Body of pancreas (tissue), 4 donors: ENCODE results near the gene MACF1. TPM values are rescaled to one million over a fixed set of nuclear protein-coding genes. Genes with fewer than 3 reads are reported as not detected.

Source experiments
- ATAC-seq: fragments of 150-250 bp; one replicate; pipeline ENCODE4 v1.9.1; 2016
- DNase-seq, 4 donors: peaks; one replicate each; pipeline ENCODE4 v3.0.0-alpha.2; 2019
- H3K27ac ChIP-seq, 4 donors: fragments of 200-600 bp; sonication (generic); 1 replicate in 3 of 4; 2 replicates in 1 of 4; pipeline versions ENCODE4 v1.5.1 to v1.6.1; 2016 to 2019; ENCODE audit warnings: mild to moderate bottlenecking in 1 of 4, mixed read lengths in 1 of 4, moderate library complexity in 1 of 4
- H3K27me3 ChIP-seq, 2 donors: fragments of 200-600 bp; sonication (generic); one replicate each; pipeline ENCODE4 v1.6.0; 2016; ENCODE audit warnings: mild to moderate bottlenecking in 1 of 2
- H3K36me3 ChIP-seq, 2 donors: fragments of 200-600 bp; sonication (generic); replicated peaks in 1 of 2; 2 replicates each; pipeline ENCODE4 v1.5.1; 2016; ENCODE audit warnings: low read depth in 2 of 2; ENCODE audit not compliant: insufficient read depth in 1 of 2
- H3K4me1 ChIP-seq: fragments of 200-600 bp; sonication (generic); one replicate; pipeline ENCODE4 v1.6.0; 2016
- H3K4me3 ChIP-seq, 2 donors: fragments of 200-600 bp; sonication (generic); 1 replicate in 1 of 2; 2 replicates in 1 of 2; pipeline ENCODE4 v1.5.1; 2016 to 2019
- H3K9me3 ChIP-seq, 3 donors: fragments of 200-600 bp; sonication (generic); 1 replicate in 2 of 3; 2 replicates in 1 of 3; pipeline ENCODE4 v1.5.1; 2016
- POLR2A ChIP-seq, 3 donors: fragments of 450-650 bp; IDR thresholded peaks; one replicate each; pipeline ENCODE4 v1.6.1; 2016; ENCODE audit warnings: antibody characterized with exemption in 3 of 3, mild to moderate bottlenecking in 2 of 3
- WGBS, 2 donors: methylation state at CpG; one replicate each; pipeline ENCODE4 v1.1.5; 2017; 5-methylcytosine and 5-hydroxymethylcytosine counted together
- intact Hi-C: fragments of 100-400 bp; cut with DNase I; formaldehyde crosslinking; loops from one replicate; pipeline ENCODE4 v1.15.1; 2023
- total RNA-seq, 2 donors: library from RNA; depleted of rRNA; stranded (reverse); fragments of >200 nt; gene quantifications; one replicate each; pipeline ENCODE4 v1.1.0, GENCODE V29; 2016
- TF ChIP-seq, protein P1 (sequence below), 7 experiments: fragments of 450-650 bp in 4 of 7; fragments of 200-600 bp in 3 of 7; sonication (generic) in 3 of 7; IDR thresholded peaks; one replicate each; pipeline ENCODE4 v1.5.1; 2016 to 2019; ENCODE audit warnings: antibody characterized with exemption in 7 of 7

The MACF1 gene
- total RNA-seq, 2 donors from 2014 or later = 144 to 190 TPM

DNA sequence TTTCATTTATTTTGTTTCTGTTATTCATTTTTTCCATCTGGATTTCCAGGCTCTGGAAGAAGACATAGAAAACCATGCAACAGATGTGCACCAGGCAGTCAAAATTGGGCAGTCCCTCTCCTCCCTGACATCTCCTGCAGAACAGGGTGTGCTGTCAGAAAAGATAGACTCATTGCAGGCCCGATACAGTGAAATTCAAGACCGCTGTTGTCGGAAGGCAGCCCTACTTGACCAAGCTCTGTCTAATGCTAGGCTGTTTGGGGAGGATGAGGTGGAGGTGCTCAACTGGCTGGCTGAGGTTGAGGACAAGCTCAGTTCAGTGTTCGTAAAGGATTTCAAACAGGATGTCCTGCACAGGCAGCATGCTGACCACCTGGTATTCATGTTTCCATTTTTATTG lies 223.4 kb downstream of the MACF1 start:
- no peak for ATAC-seq
- no peak overlapping the region for H3K4me3 ChIP-seq
- no peak for DNase-seq
- H3K4me1 ChIP-seq = no peaks in the 10 kb centered on the region
- peaks cover 12 to 18% of the 10 kb centered on the region in 2 donors for H3K36me3 ChIP-seq
- H3K27ac ChIP-seq = no peak overlapping the region
- H3K27me3 ChIP-seq = no peaks in the 10 kb centered on the region
- WGBS, 2 donors = 92 to 99% methylated on average over 4 of the region's 4 CpGs
- no peaks in the 10 kb centered on the region for H3K9me3 ChIP-seq
- intact Hi-C loops = no loop called here
- TF ChIP-seq, protein P1, sequence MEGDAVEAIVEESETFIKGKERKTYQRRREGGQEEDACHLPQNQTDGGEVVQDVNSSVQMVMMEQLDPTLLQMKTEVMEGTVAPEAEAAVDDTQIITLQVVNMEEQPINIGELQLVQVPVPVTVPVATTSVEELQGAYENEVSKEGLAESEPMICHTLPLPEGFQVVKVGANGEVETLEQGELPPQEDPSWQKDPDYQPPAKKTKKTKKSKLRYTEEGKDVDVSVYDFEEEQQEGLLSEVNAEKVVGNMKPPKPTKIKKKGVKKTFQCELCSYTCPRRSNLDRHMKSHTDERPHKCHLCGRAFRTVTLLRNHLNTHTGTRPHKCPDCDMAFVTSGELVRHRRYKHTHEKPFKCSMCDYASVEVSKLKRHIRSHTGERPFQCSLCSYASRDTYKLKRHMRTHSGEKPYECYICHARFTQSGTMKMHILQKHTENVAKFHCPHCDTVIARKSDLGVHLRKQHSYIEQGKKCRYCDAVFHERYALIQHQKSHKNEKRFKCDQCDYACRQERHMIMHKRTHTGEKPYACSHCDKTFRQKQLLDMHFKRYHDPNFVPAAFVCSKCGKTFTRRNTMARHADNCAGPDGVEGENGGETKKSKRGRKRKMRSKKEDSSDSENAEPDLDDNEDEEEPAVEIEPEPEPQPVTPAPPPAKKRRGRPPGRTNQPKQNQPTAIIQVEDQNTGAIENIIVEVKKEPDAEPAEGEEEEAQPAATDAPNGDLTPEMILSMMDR (IDR thresholded peaks at IDR 0.05) = no peak
- no peak for TF ChIP-seq POLR2A (IDR thresholded peaks at IDR 0.05)

- no peaks in the 10 kb centered on the region for H3K27me3 ChIP-seq
- DNase-seq (no peak), ATAC-seq (no peak)
- no peaks in the 10 kb centered on the region for H3K9me3 ChIP-seq
- no peak overlapping the region for H3K4me3 ChIP-seq
- peaks cover 20% of the 10 kb centered on the region for H3K4me1 ChIP-seq
- 93 to 95% methylated on average over 5 of the region's 5 CpGs for WGBS, 2 donors
- intact Hi-C loops = no loop called here
- TF ChIP-seq POLR2A (IDR thresholded peaks at IDR 0.05) = no peak
- TF ChIP-seq, protein P1 (IDR thresholded peaks at IDR 0.05) = no peak
- peaks cover 12 to 17% of the 10 kb centered on the region in 2 donors for H3K36me3 ChIP-seq
- no peak overlapping the region for H3K27ac ChIP-seq
These were observed 227.4 kb downstream of the MACF1 start for GRCh38 chr1:39431927-39432326.

GRCh38 chr1:39434797-39435395 lies 230.4 kb downstream of the MACF1 start:
- no peak for DNase-seq
- Histone ChIP-seq H3K4me3 (no peak overlapping the region), H3K9me3 (no peaks in the 10 kb centered on the region), H3K36me3 (peaks cover 8 to 18% of the 10 kb centered on the region in 2 donors), H3K27me3 (no peaks in the 10 kb centered on the region), H3K4me1 (peaks cover 20% of the 10 kb centered on the region), H3K27ac (peak overlapping the region; percentile 54 to 82 (median 68))
- WGBS, 2 donors = 17 to 19% methylated on average over 3 of the region's 3 CpGs
- ATAC-seq = peak; percentile 88
- intact Hi-C loops = no loop called here
- TF ChIP-seq POLR2A (IDR thresholded peaks at IDR 0.05) = peak in 1 of 3 donors; percentile 23
- TF ChIP-seq, protein P1 (IDR thresholded peaks at IDR 0.05) = no peak

DNA sequence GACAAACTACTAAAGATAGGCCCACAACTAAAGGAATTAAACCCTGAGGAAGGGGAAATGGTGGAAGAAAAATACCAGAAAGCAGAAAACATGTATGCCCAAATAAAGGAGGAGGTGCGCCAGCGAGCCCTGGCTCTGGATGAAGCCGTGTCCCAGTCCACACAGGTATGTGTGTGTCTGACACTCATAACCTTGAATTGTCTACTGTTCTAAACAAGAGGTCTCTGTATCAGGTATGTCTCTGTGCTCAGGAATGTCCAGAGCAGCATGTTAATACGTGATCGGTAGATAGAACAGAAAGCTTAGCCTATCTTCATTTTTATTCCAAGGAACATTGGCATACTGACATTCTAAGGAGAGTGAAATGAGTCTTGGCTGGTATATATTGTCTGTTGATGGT lies 231.1 kb downstream of the MACF1 start:
- intact Hi-C loops = no loop called here

More for the DNA sequence above, 231.1 kb downstream of the MACF1 start:
- no peaks in the 10 kb centered on the region for H3K27me3 ChIP-seq
- no peaks in the 10 kb centered on the region for H3K9me3 ChIP-seq
- DNase-seq (no peak), ATAC-seq (peak; percentile 62)
- H3K4me1 ChIP-seq = peaks cover 20% of the 10 kb centered on the region
- H3K27ac ChIP-seq = peak overlapping the region; percentile 42 to 82 (median 60)
- H3K4me3 ChIP-seq = no peak overlapping the region
- TF ChIP-seq, protein P1 (IDR thresholded peaks at IDR 0.05) = no peak
- no peak for TF ChIP-seq POLR2A (IDR thresholded peaks at IDR 0.05)
- WGBS, 2 donors = 66 to 75% methylated on average over 5 of the region's 5 CpGs
- peaks cover 4 to 16% of the 10 kb centered on the region in 2 donors for H3K36me3 ChIP-seq
